GM12872 (cell line): ENCODE results near the gene GNPAT.

ENCODE experiments used
- TF ChIP-seq, protein P1 (sequence below): IDR thresholded peaks from 3 replicates; pipeline ENCODE4 v1.5.1; 2011; ENCODE audit warnings: low read depth, mild to moderate bottlenecking, low read length, moderate library complexity; ENCODE audit not compliant: insufficient read depth

Gene GNPAT

DNA sequence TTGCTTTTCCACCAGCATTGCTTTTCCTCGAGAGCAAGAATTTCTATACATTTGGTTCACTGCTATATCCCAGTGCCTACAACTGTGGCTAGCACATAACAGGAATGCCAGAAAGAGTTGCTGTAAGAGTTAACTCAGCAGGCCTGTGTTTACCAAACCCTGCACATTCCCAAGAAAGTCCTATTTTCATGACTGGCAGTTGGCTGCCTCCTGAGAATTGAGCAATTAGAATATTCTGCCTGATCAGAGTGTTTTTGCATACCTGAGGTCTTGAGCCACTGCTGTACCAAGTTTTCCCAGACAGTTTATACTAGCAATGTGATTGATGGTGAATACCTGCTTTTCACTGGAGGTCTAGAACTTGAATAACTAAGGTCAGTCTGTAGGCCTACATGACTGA lies 2.7 kb upstream of the GNPAT start:
- TF ChIP-seq, protein P1, sequence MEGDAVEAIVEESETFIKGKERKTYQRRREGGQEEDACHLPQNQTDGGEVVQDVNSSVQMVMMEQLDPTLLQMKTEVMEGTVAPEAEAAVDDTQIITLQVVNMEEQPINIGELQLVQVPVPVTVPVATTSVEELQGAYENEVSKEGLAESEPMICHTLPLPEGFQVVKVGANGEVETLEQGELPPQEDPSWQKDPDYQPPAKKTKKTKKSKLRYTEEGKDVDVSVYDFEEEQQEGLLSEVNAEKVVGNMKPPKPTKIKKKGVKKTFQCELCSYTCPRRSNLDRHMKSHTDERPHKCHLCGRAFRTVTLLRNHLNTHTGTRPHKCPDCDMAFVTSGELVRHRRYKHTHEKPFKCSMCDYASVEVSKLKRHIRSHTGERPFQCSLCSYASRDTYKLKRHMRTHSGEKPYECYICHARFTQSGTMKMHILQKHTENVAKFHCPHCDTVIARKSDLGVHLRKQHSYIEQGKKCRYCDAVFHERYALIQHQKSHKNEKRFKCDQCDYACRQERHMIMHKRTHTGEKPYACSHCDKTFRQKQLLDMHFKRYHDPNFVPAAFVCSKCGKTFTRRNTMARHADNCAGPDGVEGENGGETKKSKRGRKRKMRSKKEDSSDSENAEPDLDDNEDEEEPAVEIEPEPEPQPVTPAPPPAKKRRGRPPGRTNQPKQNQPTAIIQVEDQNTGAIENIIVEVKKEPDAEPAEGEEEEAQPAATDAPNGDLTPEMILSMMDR, result no peak

DNA sequence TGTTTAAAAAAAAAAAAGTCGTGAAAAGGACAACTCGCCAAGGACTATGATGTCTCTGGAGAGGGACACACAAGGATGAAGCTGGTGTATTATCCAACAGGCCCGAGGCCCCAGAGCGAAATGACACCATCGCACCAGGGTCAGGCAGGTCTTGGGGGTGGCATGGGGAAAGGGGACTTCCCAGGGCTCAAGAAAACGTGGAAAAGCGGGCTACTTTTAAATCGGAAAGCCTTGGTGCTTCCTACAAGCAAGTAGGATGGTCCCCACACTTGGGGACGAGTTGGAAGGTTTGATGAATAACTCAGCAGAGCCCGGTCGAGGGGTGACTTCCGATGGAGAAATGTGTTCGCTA lies 505 bp upstream of the GNPAT start:
- TF ChIP-seq, protein P1, result no peak

DNA sequence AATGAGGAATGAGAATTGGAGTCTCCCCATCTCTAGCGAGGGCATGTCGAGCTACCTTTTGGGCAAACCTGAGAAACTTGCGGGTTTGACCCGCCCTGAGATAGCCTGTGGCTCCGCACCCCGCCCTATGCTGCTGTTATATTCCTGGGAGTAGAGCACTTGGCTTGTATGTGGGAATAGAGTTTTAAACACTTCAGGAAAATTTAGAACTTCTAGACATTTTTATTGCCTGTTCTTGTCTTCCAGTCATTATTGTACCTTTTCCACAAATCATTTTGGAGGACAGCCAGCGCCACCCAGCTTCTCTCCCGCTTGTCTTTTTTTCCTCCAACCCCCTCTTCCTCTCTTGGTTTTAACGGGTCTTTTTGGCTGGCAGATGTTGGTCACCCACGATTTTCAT lies 738 bp downstream of the GNPAT start:
- TF ChIP-seq, protein P1, result no peak

DNA sequence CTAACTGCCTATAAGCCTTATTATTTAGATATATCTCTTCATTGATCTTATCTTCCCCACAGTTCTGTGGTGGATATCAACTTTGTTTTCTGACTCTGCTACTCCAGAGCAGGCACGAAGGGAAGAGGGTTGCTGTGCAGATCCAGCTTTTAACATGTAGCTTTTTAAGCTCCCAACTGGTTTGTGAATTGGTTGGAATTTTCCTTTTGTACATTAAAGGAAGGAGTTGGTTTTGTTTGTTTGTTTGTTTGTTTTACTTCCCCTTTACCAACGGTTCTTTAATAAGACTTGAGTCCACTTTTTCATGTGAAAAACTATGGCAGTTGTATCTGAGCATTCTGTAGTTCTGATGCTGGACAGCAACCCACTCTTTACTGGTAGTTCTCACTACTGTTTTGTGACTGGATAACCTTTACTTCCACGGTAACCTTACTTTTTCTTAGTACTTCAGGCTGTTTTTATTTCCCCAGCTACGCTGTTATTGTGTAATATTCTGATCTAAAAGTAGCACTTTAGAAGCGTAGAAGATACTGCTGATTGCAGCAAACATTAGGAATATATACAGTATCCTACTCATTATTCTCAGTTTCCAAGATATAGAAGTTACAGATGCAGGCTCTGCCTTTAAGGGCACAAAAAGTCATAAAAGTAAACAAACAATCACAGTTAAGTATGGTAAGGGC lies 1.6 kb downstream of the GNPAT start:
- TF ChIP-seq, protein P1, result no peak

DNA sequence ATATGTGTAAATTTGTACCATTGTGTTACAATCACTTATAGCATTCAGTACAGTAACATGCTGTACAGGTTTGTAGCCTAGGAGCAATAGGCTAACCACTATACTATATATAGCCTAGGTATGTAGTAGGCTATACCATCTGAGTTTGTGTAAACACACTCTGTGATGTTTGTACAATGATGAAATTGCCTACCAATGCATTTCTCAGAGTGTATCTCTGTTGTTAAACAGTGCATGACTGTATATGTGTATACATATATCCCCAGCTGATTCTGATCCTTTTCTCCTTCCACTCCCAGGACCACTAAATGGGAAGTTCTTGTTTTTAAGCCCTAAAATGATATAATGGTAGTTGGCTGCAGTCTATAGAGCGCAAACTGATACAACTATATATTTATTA lies 7.8 kb downstream of the GNPAT start:
- TF ChIP-seq, protein P1, result no peak

DNA sequence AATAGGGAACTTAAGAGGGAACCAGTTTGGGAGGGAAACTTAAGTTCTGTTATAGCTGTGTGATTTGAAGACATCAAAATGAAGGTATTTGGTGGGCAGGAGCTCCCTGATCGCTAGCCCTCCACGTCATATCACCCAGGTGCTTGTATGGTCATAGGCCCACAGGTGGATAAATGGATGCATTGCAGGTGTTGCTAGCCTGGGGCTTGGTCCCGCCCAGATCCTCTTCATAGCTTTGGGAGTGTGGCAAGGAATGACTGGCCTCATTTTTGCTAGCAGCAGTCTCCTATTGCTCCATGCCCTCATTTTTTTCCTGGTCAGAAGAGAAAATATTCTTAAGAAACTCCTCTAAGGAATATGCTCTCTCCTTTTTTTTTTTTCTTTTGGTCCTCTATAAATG lies 11.3 kb downstream of the GNPAT start:
- TF ChIP-seq, protein P1, result no peak

DNA sequence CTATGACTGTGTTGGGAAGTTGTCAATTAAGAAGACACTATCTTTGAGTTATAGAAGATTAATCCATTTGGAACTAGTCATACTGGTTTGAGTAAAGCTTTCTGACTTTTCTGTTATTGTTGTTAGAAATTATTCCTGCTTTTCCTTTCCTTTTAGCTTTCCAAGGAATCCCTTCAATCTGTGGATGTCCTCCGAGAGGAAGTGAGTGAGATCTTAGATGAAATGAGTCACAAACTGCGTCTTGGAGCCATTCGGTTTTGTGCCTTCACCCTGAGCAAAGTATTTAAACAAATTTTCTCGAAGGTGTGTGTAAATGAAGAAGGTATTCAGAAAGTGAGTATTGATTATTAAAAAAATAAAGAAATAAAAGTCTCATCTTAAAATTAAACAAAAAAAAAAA lies 19.3 kb downstream of the GNPAT start:
- TF ChIP-seq, protein P1, result no peak
